CD4-positive, alpha-beta T cell treated with Interleukin-1 beta for 1 hour (primary cell): ENCODE data around the gene EBPL.
"Not testable (repeated sequence)": the region's sequence is repeated elsewhere in the genome, so short reads cannot be mapped to it uniquely, and the experiment has no call there.

Experiments
- DNase-seq, 2 donors: peaks; one replicate each; pipeline ENCODE4 v3.0.0-alpha.2; 2020 to 2022

EBPL gene

DNA sequence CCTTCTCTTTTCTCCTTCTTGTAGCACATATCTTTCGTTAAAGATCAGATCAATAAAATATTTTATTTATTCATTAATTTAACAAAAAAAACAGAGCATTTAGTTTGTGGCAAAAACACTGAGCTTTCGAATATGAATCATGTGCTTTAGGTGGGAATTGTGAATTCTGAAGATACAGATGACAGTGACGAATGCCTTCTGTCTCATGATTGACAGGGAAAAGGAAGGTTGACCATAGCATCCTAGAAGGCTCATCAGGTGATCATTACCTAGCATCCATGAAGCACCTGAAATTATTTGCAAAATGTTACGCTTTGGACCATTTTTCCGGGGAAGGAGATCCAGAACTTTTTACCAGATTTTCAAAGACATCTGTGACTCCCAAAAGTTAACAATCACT is 59.1 kb downstream of the EBPL start:
- no peak for DNase-seq

DNA sequence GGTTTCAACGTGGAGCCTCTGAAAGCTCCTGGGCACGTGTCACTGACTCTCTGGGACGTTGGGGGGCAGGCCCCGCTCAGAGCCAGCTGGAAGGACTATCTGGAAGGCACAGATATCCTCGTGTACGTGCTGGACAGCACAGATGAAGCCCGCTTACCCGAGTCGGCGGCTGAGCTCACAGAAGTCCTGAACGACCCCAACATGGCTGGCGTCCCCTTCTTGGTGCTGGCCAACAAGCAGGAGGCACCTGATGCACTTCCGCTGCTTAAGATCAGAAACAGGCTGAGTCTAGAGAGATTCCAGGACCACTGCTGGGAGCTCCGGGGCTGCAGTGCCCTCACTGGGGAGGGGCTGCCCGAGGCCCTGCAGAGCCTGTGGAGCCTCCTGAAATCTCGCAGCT is 60.7 kb downstream of the EBPL start:
- no peak for DNase-seq

DNA sequence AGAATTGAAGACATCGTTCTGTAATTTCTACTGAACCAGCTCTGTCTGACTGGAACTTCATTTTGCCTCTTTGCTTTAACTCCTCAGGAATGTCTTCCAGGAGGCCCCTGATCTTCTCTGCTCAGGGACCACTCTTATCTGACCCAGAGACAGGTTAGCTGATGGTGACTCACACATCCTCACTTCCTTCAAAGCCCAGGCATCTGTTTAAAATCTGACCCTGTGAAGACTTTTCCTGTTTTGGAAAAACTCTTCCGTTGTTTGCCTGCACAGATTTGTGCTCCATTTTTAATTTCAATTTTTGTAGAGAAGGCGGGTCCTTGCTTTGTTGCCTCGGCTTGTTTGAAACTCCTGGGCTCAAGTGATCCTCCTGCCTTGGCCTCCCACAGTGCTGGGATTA is 61.3 kb downstream of the EBPL start:
- DNase-seq: no peak

DNA sequence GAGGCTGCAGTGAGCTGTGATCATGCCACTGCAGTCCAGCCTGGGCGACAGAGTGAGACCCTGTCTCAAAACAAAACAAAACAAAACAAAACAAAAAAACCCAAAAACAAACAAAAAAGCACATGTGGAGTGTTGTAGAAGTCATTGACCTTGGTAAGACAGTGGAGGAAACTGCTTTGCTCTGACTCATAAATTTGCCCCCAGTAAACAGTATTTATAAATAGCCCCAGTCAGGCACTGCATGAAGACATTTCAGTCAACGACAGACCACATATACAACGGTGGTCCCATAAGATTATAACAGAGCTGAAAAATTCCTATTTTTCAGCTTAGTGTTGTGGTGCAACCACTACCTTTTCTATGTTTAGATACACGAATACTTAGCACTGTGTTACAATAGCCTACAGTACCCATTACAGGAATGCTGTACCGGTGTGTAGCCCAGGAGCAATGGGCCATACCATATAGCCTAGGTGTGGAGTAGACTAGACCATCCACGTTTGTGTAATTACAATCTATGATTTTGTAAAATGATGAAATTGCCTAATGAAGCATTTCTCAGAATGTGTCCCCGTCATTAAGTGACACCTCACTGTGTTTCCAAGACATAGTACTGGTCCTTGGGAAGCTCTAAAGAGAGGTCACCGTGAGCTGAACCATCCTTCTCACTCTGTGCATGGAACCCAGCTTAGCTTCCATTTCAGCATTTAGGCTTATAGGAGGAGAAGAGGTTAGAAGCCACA is 61.9 kb downstream of the EBPL start:
- no peak for DNase-seq

DNA sequence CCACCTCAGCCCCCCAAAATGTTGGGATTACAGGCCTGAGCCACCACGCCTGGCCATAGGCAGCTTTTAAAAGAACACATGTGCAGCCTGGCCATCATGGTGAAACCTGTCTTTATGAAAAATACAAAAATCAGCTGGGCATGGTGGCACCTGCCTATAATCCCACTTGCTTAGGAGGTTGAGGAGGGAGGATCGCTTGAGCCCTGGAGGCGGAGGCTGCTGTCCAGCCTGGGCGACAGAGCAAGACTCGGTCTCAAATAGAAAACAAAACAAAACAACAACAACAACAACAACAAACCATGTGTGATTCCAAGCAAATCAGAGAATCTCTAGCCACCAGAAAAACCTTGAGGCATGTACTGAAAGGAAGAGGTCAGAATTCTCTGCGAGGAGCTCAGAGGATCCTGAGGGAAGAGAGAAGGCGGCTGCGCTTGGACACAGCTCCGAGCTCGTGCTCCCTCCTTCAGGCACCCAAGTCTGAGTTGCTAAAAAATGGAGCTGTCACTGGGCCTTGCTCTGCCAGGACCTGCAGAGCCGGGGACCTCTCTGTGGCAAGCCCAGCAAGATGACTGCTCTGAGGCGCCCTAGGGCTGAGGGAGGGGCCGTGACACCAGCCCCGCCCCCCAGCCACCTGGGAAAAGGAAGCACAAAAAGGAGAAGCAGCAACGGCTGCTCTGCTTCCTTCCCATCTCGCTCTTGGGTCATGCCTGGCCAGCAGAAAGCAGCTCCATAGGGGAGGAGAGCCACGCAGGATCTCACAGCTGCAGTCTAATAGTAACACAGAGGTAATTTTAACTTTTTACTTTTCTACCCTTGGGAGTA is 63.2 kb downstream of the EBPL start, which contains the start of gene ARL11:
ARL11 (plus strand) TSS at position 677 of the 822 bp plus-strand sequence. CDS start 1,941 bp downstream, outside the sequence.
- DNase-seq: peak; percentile 33 to 77

DNA sequence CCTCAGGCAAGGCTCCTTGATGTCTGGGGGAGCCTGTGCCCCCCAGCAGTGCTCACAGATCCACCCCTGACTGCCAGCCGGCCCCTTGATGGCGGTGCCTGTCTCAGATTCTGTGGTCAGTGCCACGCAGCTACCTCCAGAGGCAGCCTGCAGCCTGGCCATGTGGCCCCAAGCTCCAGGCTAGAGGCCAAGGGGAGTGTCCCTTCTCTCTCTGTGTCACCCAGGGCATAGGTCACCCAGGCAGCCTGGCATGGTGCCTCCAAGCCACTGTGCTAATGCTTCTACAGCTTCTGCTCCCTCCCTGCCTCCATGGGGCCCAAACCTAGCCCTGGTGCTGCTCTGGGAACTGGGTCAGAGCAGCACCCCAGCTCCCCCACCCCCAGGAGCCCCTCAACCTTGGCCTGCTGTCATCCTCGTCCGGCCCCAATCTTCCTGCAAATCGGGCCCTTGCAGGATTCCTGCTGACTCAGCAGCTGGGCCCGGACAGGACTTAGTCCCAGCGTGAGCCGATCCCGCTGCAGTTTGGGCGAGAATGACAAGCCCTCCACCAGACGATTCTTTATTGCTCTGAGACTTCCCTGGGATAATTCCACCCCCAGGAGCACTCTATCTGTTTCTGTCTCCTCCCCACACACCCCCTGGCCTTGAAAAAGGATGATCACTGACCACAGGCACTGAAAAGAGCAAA is 65.8 kb downstream of the EBPL start:
- no peak for DNase-seq

DNA sequence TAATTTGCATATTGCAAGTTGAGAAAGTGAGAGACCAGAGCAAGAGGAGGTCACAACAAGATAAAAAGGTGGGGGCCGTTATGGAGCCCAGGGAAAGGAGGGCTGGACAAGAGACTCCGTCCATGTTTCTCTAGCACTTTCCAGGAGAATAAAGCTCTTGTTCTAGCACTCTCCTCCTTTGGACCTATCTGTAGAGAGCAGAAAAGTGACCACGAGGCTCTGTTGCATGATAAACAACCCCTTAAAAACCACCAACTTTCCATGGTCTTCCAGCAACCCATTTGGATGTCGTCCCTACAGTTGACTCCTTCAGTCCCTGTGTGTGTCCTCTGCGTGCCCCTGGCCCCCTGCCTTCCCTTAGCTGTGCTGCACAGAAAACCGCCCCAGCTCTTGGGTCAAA is 67.1 kb downstream of the EBPL start:
- DNase-seq: no peak

DNA sequence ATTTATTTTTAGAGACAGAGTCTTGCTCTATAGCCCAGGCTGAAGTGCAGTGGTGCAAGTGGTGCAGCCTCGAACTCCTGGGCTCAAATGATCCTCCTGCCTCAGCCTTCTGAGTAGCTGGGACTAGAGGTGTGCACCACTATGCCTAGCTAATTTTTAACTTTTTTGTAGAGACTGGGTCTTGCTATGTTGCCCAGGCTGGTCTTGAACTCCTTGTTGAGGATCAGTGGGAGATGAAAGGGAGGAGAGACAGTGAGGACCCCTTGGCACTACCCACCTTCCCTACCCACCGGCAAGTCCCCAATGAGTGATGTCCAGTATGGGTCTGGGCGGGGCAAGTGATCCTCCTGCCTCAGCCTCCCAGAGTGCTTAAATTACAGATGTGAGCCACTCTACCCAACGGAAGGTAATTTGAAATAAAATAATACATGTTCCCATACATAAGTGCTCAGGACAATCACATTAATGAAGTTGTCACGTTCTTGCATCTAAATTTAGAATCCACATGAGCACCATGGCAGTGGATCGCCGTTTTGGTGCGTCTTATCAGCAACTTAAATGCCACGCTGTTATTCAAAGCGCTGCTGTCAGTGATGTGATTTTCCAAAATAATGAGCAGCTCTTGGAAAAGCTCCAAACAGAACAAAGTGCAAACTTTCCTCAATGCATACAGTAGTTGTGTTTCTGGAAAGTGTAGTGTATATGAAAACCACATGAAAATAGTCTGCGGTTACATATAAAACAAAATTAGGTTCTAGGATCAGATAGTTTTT is 68.9 kb downstream of the EBPL start:
- no peak for DNase-seq

DNA sequence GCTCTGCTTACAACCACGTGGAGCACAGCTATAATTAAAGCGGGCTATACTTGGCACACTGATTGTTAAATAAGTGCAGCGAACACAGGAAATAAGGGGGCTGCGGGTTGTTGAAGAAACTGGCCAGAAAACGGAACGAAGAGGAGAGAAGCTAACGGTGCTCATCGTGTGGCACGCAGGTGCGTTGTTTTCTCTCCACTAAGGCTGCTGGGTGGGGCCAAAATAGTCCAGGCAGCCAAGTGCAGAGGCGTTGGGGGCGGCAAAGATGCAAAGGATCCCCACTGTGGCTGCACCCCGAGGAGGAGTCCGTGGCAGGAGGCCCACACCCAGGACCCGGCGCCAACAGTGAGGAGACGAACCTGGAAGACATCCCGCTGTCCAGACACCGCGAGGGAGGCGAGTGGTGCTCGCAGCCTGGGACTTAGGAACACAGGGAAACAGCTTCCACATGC is 71.1 kb downstream of the EBPL start:
- no peak for DNase-seq

DNA sequence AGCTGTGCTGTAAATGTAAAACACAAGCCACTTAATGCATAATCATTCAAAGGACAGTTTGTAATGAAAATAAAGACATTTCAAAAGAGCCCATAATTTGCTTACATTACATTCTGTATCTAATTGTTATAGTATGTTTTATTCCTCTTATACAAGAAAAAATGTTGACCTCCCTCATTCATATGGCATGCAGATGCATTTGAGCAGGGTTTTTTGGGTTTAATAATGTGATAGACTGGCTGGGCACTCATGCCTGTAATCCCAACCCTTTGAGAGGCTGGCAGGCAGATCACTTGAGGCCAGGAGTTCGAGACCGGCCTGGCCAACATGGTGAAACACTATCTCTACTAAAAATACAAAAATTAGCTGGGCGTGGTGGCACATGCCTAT is 74.6 kb downstream of the EBPL start:
- no peak for DNase-seq

DNA sequence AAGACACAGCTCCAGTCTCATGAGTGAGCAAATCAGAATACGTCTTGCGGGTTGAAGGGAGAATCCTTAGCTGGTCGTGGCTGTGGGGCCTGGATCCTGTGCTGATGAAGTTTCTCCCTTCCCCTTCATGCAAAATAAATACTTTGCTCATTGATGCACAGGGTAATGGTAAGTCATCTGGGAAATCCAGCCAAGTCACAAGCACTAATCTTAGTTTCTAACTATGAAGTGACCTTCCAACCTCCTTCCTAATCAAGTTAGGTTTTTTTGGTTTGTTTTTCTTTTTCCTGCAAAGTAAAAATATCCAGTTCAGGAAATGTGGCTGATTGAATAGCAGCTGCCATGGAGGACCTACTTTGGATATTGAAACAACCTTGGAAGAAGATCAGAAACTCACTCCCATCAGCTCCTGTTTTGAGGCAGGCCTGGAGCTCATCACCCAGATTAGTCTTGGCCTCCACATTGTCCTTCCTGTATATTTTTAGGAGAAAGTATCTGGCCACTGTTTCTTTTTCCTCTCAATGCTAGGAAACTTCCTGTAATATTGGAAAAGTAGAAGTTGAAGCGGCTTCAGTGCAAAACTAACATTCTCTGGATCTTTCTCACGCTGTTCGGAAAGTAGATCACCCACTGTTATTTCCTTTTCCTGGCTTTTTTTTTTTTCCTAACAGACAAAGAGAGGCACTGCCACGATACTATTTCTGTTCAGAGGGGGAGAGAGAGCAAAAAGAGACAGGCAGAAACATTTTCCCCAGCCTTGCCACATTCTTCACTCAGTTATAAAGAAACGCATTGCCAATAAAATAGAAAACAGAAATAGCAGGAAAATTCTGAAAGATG is 75.2 kb downstream of the EBPL start:
- DNase-seq: no peak

DNA sequence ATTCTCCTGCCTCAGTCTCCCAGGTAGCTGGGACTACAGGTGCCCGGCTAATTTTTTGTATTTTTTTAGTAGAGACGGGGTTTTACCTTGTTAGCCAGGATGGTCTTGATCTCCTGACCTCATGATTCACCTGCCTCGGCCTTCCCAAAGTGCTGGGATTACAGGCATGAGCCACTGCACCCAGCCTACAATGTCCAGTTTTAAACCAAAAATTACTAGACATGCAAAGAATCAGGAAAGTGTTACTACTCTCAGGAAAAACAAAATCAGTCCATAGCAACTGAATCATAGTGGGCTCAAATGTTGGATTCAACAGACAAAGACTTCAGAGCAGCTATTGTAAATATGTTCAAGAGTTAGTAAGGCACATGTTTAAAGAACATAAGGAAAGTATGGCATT is 79.2 kb downstream of the EBPL start:
- not testable (repeated sequence) for DNase-seq
